NCI-H2227 treated with DMSO at 0.1 percent for 48 hours (cell line): ENCODE data around the gene TBC1D22A.

Source experiments
- DNase-seq: peaks from one replicate; lab custom pipeline; 2025; lab: John Stamatoyannopoulos, UW

Gene TBC1D22A

GRCh38 chr22:46995501-46996360, 233.3 kb downstream of the TBC1D22A start:
- no peak for DNase-seq

GRCh38 chr22:46996595-46997310, 234.3 kb downstream of the TBC1D22A start:
- no peak for DNase-seq

GRCh38 chr22:46997311-46997970, 235.0 kb downstream of the TBC1D22A start:
- DNase-seq, result no peak

- DNase-seq, result no peak
Observed at GRCh38 chr22:46998331-46998730, 235.9 kb downstream of the TBC1D22A start.

- DNase-seq, result no peak
Observed at GRCh38 chr22:47000256-47000655, 237.8 kb downstream of the TBC1D22A start.

- no peak for DNase-seq
Observed at GRCh38 chr22:47000888-47001287, 238.4 kb downstream of the TBC1D22A start.

- no peak for DNase-seq
Observed at GRCh38 chr22:47001288-47001687, 238.8 kb downstream of the TBC1D22A start.

GRCh38 chr22:47002692-47003091, 240.2 kb downstream of the TBC1D22A start:
- DNase-seq, result no peak

GRCh38 chr22:47005506-47006408, 243.3 kb downstream of the TBC1D22A start:
- no peak for DNase-seq

GRCh38 chr22:47006433-47006832, 244.0 kb downstream of the TBC1D22A start:
- DNase-seq, result no peak

GRCh38 chr22:47006869-47007268, 244.4 kb downstream of the TBC1D22A start:
- no peak for DNase-seq

- no peak for DNase-seq
Observed at GRCh38 chr22:47007496-47007895, 245.0 kb downstream of the TBC1D22A start.

GRCh38 chr22:47008208-47008885, 245.9 kb downstream of the TBC1D22A start:
- no peak for DNase-seq

- DNase-seq, result no peak
Observed at GRCh38 chr22:47009304-47010101, 247.1 kb downstream of the TBC1D22A start.

GRCh38 chr22:47010211-47010610, 247.8 kb downstream of the TBC1D22A start:
- no peak for DNase-seq

- DNase-seq, result no peak
Observed at GRCh38 chr22:47011131-47011858, 248.8 kb downstream of the TBC1D22A start.

- no peak for DNase-seq
Observed at GRCh38 chr22:47011859-47012258, 249.4 kb downstream of the TBC1D22A start.

- DNase-seq, result no peak
Observed at GRCh38 chr22:47012589-47013370, 250.3 kb downstream of the TBC1D22A start.
